OCI-LY3 (cell line): Measurements from ENCODE around the gene ZNF45.
"Not testable (repeated sequence)": the region's sequence is repeated elsewhere in the genome, so short reads cannot be mapped to it uniquely, and the experiment has no call there.

Experiments
- H2AFZ ChIP-seq: fragments of 200-600, 300-600 bp; shearing (Covaris generic); 2 replicates; pipeline ENCODE4 v1.6.0; 2014; ENCODE audit warnings: antibody characterized with exemption, low read depth, low read length
- H3K27ac ChIP-seq: fragments of 200-600, 300-600 bp; sonication (generic); 2 replicates; pipeline ENCODE4 v1.5.1; 2014; ENCODE audit warnings: mild to moderate bottlenecking, low read length, moderate library complexity, mixed read lengths
- H3K27me3 ChIP-seq: fragments of 200-600, 300-600 bp; sonication (generic); 2 replicates; pipeline ENCODE4 v1.6.1; 2014; ENCODE audit warnings: low read depth, low read length, mixed read lengths
- H3K36me3 ChIP-seq: fragments of 200-600, 300-600 bp; sonication (generic); replicated peaks from 2 replicates; pipeline ENCODE3; 2014; ENCODE audit warnings: low read depth, low read length, mixed read lengths
- H3K4me1 ChIP-seq: fragments of 300-600, 200-600 bp; sonication (generic); 2 replicates; pipeline ENCODE4 v1.6.1; 2014; ENCODE audit warnings: low read length, mixed read lengths
- H3K4me2 ChIP-seq: fragments of 200-600, 300-600 bp; sonication (generic); 2 replicates; pipeline ENCODE4 v1.6.1; 2014; ENCODE audit warnings: low read length, mixed read lengths
- H3K4me3 ChIP-seq: fragments of 300-600, 200-600 bp; sonication (generic); 2 replicates; pipeline ENCODE4 v1.5.1; 2014; ENCODE audit warnings: antibody characterized with exemption, mild to moderate bottlenecking, low read length, moderate library complexity
- H3K79me2 ChIP-seq: fragments of 300-600, 200-600 bp; shearing (Covaris generic); 2 replicates; pipeline ENCODE4 v1.6.1; 2014; ENCODE audit warnings: mild to moderate bottlenecking, low read length, mixed read lengths
- H3K9ac ChIP-seq: fragments of 300-600, 200-600 bp; shearing (Covaris generic); 2 replicates; pipeline ENCODE4 v1.6.0; 2014; ENCODE audit warnings: mild to moderate bottlenecking, low read length, moderate library complexity
- H3K9me3 ChIP-seq: fragments of 200-600, 300-600 bp; shearing (Covaris generic); 2 replicates; pipeline ENCODE4 v1.6.1; 2014; ENCODE audit warnings: low read length, mixed read lengths; ENCODE audit not compliant: insufficient read depth
- H4K20me1 ChIP-seq: fragments of 200-600, 300-600 bp; sonication (generic); 2 replicates; pipeline ENCODE4 v1.6.1; 2016; ENCODE audit warnings: low read length, mixed read lengths; ENCODE audit not compliant: insufficient read depth
- CTCF ChIP-seq: fragments of 200-600, 300-600 bp; sonication (generic); IDR thresholded peaks from 2 replicates; pipeline ENCODE4 v1.5.1; 2014; ENCODE audit warnings: antibody characterized with exemption, low read length, low read depth
- EZH2phosphoT487 ChIP-seq: fragments of 200-600 bp; shearing (Covaris generic); IDR thresholded peaks from 2 replicates; pipeline ENCODE4 v1.6.1; 2018; ENCODE audit warnings: antibody characterized with exemption, mixed run types, low read depth

The ZNF45 gene

GRCh38 chr19:43880483-43880882, 54.6 kb downstream of the ZNF45 start:
- TF ChIP-seq CTCF (no peak), EZH2phosphoT487 (no peak)
- Histone ChIP-seq H4K20me1 (no peaks in the 10 kb centered on the region), H3K9ac (no peak overlapping the region), H3K27me3 (no peaks in the 10 kb centered on the region), H3K4me1 (no peaks in the 10 kb centered on the region), H3K79me2 (no peaks in the 10 kb centered on the region), H3K27ac (no peak overlapping the region), H2AFZ (no peak overlapping the region), H3K4me3 (no peak overlapping the region), H3K9me3 (peaks cover 22% of the 10 kb centered on the region), H3K36me3 (no peaks in the 10 kb centered on the region), H3K4me2 (no peak overlapping the region)

GRCh38 chr19:43872547-43873336, 62.3 kb downstream of the ZNF45 start:
- Histone ChIP-seq H3K36me3 (peaks cover 5% of the 10 kb centered on the region), H4K20me1 (no peaks in the 10 kb centered on the region), H3K27ac (no peak overlapping the region), H3K79me2 (no peaks in the 10 kb centered on the region), H3K4me2 (no peak overlapping the region), H2AFZ (no peak overlapping the region), H3K9ac (no peak overlapping the region), H3K27me3 (no peaks in the 10 kb centered on the region), H3K9me3 (peaks cover 54% of the 10 kb centered on the region; the same call in 1 of the 2 replicates), H3K4me1 (no peaks in the 10 kb centered on the region), H3K4me3 (no peak overlapping the region)
- no peak for TF ChIP-seq CTCF
- TF ChIP-seq EZH2phosphoT487 = no peak

- H3K79me2 ChIP-seq, H3K4me1 ChIP-seq, H3K27me3 ChIP-seq, H2AFZ ChIP-seq, H3K27ac ChIP-seq, H3K4me3 ChIP-seq, H3K4me2 ChIP-seq, H3K9ac ChIP-seq, H3K36me3 ChIP-seq, H4K20me1 ChIP-seq: not testable (repeated sequence)
- H3K9me3 ChIP-seq = peaks cover 24% of the 10 kb centered on the region; the same call in 1 of the 2 replicates
These were observed 68.2 kb downstream of the ZNF45 start for GRCh38 chr19:43866923-43867322.
